ENCODE results near the gene MYH9.

Gene MYH9

GRCh38 chr22:36340621-36341020, 47.1 kb downstream of the MYH9 start:
- H3K4me3 ChIP-seq (ENCODE audit: insufficient read depth, low read length, poor library complexity, severe bottlenecking) = no peak overlapping the region
- H3K9me2 ChIP-seq (replicated peaks; ENCODE audit: insufficient read depth, low read length) = no peaks in the 10 kb centered on the region
- no peak for TF ChIP-seq EZH2phosphoT487 (conservative IDR thresholded peaks at IDR 0.05; ENCODE audit: low read length)
- TF ChIP-seq, protein P1, sequence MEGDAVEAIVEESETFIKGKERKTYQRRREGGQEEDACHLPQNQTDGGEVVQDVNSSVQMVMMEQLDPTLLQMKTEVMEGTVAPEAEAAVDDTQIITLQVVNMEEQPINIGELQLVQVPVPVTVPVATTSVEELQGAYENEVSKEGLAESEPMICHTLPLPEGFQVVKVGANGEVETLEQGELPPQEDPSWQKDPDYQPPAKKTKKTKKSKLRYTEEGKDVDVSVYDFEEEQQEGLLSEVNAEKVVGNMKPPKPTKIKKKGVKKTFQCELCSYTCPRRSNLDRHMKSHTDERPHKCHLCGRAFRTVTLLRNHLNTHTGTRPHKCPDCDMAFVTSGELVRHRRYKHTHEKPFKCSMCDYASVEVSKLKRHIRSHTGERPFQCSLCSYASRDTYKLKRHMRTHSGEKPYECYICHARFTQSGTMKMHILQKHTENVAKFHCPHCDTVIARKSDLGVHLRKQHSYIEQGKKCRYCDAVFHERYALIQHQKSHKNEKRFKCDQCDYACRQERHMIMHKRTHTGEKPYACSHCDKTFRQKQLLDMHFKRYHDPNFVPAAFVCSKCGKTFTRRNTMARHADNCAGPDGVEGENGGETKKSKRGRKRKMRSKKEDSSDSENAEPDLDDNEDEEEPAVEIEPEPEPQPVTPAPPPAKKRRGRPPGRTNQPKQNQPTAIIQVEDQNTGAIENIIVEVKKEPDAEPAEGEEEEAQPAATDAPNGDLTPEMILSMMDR (IDR thresholded peaks at IDR 0.05; ENCODE audit: insufficient read depth, low read length, poor library complexity, severe bottlenecking) = no peak
- H4K20me1 ChIP-seq (ENCODE audit: low read depth, low read length) = peaks cover 4% of the 10 kb centered on the region; the same call in 1 of the 2 replicates
- 0 out of 2 replicates have a peak, but pooled peaks cover 5% of the 10 kb centered on the region for H3F3A ChIP-seq (ENCODE audit: insufficient read depth)
- no peak overlapping the region for H3K27ac ChIP-seq (ENCODE audit: low read depth, low read length)
- no peaks in the 10 kb centered on the region for H3K9me3 ChIP-seq (ENCODE audit: insufficient read depth, low read length)
- peaks cover 4% of the 10 kb centered on the region; the same call in 1 of the 2 replicates for H3K36me3 ChIP-seq (ENCODE audit: low read length)
- no peak overlapping the region for H3K9ac ChIP-seq (ENCODE audit: low read length)
- H3K79me2 ChIP-seq (ENCODE audit: insufficient read depth, low read length) = peaks cover 75% of the 10 kb centered on the region
- H3K4me2 ChIP-seq (ENCODE audit: low read depth, low read length, poor library complexity, severe bottlenecking) = no peak overlapping the region
- no peaks in the 10 kb centered on the region for H3K27me3 ChIP-seq (ENCODE audit: low read length)
- no peak overlapping the region for H2AFZ ChIP-seq (ENCODE audit: low read depth, low read length, severe bottlenecking)

- no peak overlapping the region for H3K4me3 ChIP-seq (ENCODE audit: insufficient read depth, low read length, poor library complexity, severe bottlenecking)
- no peaks in the 10 kb centered on the region for H3K27me3 ChIP-seq (ENCODE audit: low read length)
- no peak overlapping the region for H3K4me2 ChIP-seq (ENCODE audit: low read depth, low read length, poor library complexity, severe bottlenecking)
- no peaks in the 10 kb centered on the region for H3K9me2 ChIP-seq (replicated peaks; ENCODE audit: insufficient read depth, low read length)
- no peak overlapping the region for H3K27ac ChIP-seq (ENCODE audit: low read depth, low read length)
- H3K36me3 ChIP-seq (ENCODE audit: low read length) = peaks cover 4% of the 10 kb centered on the region; the same call in 1 of the 2 replicates
- no peaks in the 10 kb centered on the region for H3K9me3 ChIP-seq (ENCODE audit: insufficient read depth, low read length)
- TF ChIP-seq, protein P1 (IDR thresholded peaks at IDR 0.05; ENCODE audit: insufficient read depth, low read length, poor library complexity, severe bottlenecking) = no peak
- TF ChIP-seq EZH2phosphoT487 (conservative IDR thresholded peaks at IDR 0.05; ENCODE audit: low read length) = no peak
- 0 out of 2 replicates have a peak, but pooled peaks cover 5% of the 10 kb centered on the region for H3F3A ChIP-seq (ENCODE audit: insufficient read depth)
- peaks cover 64% of the 10 kb centered on the region for H3K79me2 ChIP-seq (ENCODE audit: insufficient read depth, low read length)
- H3K9ac ChIP-seq (ENCODE audit: low read length) = no peak overlapping the region
- no peak overlapping the region for H2AFZ ChIP-seq (ENCODE audit: low read depth, low read length, severe bottlenecking)
- peaks cover 4% of the 10 kb centered on the region; the same call in 1 of the 2 replicates for H4K20me1 ChIP-seq (ENCODE audit: low read depth, low read length)
These were observed 48.3 kb downstream of the MYH9 start for GRCh38 chr22:36339171-36340065.

- Histone ChIP-seq H3F3A (ENCODE audit: insufficient read depth) (peaks cover 18% of the 10 kb centered on the region; the same call in 1 of the 2 replicates), H3K9ac (ENCODE audit: low read length) (no peak overlapping the region), H3K79me2 (ENCODE audit: insufficient read depth, low read length) (peaks cover 60% of the 10 kb centered on the region)
These were observed 50.2 kb downstream of the MYH9 start for GRCh38 chr22:36337365-36338130.

More at GRCh38 chr22:36337365-36338130, 50.2 kb downstream of the MYH9 start:
- no peaks in the 10 kb centered on the region for H3K9me3 ChIP-seq (ENCODE audit: insufficient read depth, low read length)
- peaks cover 4% of the 10 kb centered on the region; the same call in 1 of the 2 replicates for H4K20me1 ChIP-seq (ENCODE audit: low read depth, low read length)
- no peak overlapping the region for H2AFZ ChIP-seq (ENCODE audit: low read depth, low read length, severe bottlenecking)
- no peak overlapping the region for H3K27ac ChIP-seq (ENCODE audit: low read depth, low read length)
- no peak overlapping the region for H3K4me3 ChIP-seq (ENCODE audit: insufficient read depth, low read length, poor library complexity, severe bottlenecking)
- H3K4me2 ChIP-seq (ENCODE audit: low read depth, low read length, poor library complexity, severe bottlenecking) = no peak overlapping the region
- peaks cover 4% of the 10 kb centered on the region; the same call in 1 of the 2 replicates for H3K36me3 ChIP-seq (ENCODE audit: low read length)
- H3K9me2 ChIP-seq (replicated peaks; ENCODE audit: insufficient read depth, low read length) = no peaks in the 10 kb centered on the region
- H3K27me3 ChIP-seq (ENCODE audit: low read length) = no peaks in the 10 kb centered on the region
- TF ChIP-seq EZH2phosphoT487 (conservative IDR thresholded peaks at IDR 0.05; ENCODE audit: low read length) = no peak
- TF ChIP-seq, protein P1 (IDR thresholded peaks at IDR 0.05; ENCODE audit: insufficient read depth, low read length, poor library complexity, severe bottlenecking) = no peak

Data from SU-DHL-6 (cell line).